NCI-H69 (cell line): ENCODE measurements around the gene ZNF669.
"Not testable (repeated sequence)": the region's sequence is repeated elsewhere in the genome, so short reads cannot be mapped to it uniquely, and the experiment has no call there.

ENCODE experiments used
- DNase-seq: peaks from one replicate; lab custom pipeline; 2025; lab: John Stamatoyannopoulos, UW

The ZNF669 gene

GRCh38 chr1:247103859-247104591 lies at the start of gene ZNF669:
ZNF669 (minus strand) TSS chr1:247104356; CDS start chr1:247104199, 157 bp downstream.
- peak; percentile 99 for DNase-seq

DNA sequence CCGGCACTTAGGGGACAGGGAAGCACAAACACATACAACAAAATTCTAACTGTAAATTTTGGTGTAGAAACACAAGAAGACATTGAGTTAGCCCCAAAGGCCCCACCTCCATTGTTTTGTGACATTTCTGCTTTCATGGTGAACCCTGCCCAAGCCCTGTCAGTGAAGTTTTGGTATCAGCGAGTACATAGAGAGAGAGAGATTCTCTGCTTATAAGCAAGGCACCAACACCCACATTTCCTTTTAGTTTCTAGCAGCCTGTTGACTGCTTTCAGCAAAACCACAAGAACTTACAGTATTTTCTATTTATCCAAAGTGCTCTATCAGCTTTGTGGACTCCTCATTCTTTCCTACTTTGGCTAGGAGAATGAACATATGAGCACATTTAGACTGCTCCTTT lies 43.6 kb upstream of the ZNF669 start:
- no peak for DNase-seq

DNA sequence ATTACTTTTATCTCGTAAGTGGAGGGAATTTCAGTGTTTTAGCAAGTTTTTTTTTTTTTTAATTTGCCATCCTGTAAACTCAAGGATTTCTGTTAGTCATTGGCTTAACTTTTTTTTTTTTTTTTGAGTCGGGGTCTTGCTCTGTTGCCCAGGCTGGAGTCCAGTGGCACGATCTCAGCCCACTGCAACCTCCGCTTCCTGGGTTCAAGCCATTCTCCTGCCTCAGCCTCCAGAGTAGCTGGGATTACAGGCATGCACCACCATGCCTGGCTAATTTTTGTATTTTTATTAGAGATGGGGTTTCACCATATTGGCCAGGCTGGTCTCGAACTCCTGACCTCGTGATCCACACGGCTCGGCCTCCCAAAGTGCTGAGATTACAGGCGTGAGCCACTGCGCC lies 43.0 kb upstream of the ZNF669 start:
- DNase-seq: not testable (repeated sequence)

DNA sequence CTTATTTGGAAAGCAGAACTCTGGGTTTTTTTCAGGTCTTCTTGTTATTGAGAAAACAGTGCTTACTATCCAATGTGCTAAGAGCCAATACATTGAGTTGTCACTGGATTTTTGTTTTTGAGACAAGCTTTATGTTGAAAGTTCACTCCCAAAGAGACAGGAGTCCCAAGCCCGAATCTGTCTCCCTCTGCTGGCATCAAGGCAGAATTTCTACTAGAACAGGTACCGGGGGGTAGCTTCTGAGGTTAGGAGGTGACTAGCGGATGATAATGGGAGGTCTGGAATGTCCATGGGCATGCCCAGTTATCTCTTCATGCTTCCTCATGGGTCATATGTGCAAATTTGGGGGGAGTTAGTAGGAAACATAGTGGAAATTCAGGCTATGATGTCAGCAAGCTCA lies 42.5 kb upstream of the ZNF669 start:
- no peak for DNase-seq

DNA sequence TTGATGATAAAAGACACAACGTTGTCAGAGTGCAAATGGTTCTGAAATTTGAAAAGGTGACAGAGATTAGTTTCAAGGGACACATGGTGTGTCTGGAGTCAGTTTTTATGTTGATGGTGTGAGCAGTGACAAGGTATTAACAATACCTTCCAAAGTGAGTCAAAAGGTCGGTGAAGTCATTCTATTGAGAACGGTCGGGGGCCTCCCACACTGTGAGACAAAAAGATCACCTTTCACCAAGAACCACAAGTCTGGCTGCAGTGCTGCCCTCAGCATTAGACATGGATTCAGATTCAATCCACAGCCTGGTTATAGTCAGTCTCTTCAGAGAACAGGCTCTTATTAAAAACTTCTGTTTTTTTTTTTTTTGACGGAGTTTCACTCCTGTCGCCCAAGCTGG lies 41.1 kb upstream of the ZNF669 start:
- no peak for DNase-seq

DNA sequence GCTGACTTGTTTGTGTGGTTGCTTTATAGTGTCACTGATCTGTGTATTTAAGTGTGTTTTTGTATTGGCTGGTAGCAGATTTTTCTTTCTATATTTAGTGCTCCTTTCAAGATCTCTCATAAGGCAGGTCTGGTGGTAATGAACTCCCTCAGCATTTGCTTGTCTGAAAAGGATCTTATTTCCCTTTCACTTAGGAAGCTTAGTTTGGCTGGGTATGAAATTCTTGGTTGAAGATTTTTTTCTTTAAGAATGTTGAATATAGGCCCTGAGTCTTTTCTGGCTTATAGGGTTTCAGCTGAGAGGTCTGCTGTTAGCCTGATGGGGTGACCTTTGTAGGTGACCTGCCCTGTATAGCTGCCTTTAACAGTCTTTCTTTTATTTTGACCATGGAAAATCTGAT lies 35.4 kb upstream of the ZNF669 start:
- not testable (repeated sequence) for DNase-seq

GRCh38 chr1:247131236-247131635 lies 27.1 kb upstream of the ZNF669 start:
- DNase-seq: no peak

DNA sequence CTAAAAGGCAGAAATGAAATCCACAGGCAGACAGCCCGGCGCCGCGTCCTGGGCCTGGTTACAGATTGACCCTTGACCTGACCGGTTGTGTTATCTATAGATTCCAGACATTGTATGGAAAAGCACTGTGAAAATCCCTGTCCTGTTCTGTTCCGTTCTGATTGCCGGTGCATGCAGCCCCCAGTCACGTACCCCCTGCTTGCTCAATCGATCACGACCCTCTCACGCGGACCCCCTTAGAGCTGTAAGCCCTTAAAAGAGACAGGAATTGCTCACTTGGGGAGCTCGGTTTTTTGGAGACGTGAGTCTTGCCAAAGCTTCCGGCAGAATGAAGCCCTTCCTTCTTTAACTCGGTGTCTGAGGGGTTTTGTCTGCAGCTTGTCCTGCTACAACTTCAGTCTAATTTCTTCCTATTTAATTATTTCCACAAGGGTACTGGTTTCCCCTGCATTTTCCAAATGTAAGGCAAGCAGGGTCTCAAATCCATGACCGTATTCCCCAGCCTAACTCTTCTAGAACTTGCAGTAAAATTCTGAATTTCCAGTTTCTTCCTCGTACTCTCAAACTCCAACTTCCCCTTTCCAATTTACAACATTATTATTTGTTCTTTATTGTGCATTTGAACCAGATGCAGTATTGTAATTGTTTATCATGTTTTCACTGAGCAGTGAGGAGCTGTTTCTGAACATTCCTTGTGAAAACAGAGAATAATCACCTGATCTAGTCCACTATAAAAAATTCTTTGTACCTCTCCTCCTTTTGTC lies 23.5 kb upstream of the ZNF669 start:
- not testable (repeated sequence) for DNase-seq

DNA sequence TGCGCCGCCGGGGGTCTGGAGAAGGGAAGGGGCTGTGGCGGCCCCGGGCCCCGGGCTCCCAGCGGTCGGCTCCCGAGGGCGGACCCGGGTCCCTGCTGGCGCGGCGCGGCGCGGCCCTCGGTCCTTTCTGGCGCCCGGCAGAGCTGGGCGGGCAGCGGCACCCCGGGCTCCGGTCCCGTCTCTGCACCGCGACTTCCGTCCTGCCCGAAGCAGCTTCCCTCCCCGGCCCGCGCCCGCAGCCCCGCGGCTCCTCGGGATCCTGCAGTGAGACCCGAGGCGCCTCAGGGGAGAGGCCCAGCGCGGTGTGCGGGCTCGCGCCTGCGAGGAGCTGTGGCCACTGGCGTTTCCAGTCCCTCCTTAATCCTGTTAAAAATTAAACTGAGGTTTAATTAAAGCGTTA lies 22.4 kb upstream of the ZNF669 start:
- DNase-seq: not testable (repeated sequence)

DNA sequence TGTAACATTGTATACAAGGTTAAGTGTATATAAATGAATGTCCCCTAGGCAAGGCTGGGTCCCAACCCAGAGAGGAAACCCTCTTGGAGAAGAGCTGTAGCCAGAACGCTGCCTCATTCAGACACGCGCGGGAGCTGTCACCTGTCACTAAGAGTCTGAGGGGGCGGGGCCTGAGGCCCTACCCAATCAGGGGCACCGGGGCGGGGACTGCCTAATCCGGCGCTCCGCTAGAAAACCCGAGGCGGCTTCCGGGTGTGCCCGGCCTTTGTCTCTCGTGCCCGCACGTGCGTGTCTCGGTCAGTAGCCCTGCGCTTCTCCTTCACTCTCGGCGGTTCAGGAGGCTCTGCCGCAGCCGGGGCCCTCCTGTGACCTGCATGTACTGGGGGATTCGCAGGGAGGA lies 22.0 kb upstream of the ZNF669 start:
- DNase-seq: not testable (repeated sequence)

- DNase-seq: no peak
These were observed 17.2 kb upstream of the ZNF669 start for GRCh38 chr1:247121382-247121781.

DNA sequence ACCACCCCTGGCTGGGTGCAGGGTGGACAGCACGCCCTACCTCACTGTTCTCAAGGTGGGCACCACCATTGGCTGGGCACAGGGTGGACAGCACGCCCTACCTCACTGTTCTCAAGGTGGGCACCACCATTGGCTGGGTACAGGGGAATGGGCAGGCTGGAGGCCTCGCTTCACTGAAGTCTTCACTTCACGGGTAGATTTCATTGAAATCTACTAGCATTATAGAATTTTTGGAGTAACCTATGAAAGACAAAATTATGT lies 16.2 kb upstream of the ZNF669 start:
- DNase-seq: not testable (repeated sequence)

GRCh38 chr1:247119600-247120407 lies 15.6 kb upstream of the ZNF669 start:
- DNase-seq: no peak

DNA sequence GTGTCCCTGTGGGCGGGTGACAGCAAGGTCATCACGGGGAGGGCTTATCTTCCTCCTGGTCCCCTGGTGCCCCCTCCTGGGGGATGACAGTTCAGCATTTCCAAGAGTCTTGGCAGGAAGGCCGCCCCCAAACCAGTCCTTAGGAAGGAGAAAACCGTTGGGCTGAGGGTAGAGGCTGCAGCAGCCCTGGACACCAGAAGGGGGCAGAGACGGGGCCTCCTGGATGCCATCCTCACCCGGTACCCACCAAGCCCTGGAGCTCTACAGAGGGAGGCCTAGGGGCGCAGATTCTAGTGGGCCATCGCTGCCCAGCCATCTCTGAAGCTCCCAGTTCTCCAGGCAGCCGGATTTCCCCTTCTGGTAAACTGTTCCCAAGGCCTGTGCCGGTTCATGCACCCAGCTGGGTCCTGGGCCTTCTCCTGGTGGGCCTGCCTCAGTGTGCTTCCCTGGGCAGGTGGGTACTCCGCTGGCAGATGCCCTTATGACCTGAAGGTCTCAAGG lies 14.8 kb upstream of the ZNF669 start:
- peak; percentile 51 for DNase-seq

DNA sequence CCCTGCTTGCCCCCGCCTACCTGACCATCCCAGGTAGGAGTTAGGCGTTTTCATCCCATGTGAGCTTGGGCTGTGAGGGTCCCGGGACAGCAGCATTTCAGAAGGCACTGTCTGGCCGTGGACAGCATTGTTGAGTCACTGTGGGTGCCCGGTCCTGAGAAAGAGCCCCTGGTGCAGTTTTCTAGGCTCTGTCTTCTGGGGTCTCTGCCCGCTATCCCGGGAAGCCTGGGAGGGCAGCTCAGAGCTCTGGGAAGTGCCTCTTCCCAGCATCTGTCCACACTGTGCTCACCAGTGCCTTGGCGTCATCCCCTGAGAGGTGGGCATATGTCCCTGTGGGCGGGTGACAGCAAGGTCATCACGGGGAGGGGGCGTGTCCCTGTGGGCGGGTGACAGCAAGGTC lies 11.4 kb upstream of the ZNF669 start:
- no peak for DNase-seq

DNA sequence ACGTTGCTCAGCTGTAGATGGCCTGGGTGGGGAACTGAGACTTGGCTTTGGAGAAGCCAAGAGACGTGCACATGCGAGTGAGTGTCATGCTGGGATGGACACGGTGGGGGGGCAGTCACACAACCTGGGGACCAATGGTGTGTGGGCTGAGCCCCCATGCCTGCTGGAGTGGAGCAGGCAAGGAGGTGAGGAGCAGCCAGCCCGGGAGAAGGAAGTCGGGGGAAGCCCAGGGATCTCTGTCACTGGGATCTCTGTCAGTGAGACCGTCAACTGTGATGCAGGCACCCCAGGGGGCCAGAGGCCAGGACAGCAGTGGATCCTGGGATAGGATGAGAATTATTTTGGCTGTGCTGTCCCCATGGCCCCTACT lies 11.0 kb upstream of the ZNF669 start:
- no peak for DNase-seq

DNA sequence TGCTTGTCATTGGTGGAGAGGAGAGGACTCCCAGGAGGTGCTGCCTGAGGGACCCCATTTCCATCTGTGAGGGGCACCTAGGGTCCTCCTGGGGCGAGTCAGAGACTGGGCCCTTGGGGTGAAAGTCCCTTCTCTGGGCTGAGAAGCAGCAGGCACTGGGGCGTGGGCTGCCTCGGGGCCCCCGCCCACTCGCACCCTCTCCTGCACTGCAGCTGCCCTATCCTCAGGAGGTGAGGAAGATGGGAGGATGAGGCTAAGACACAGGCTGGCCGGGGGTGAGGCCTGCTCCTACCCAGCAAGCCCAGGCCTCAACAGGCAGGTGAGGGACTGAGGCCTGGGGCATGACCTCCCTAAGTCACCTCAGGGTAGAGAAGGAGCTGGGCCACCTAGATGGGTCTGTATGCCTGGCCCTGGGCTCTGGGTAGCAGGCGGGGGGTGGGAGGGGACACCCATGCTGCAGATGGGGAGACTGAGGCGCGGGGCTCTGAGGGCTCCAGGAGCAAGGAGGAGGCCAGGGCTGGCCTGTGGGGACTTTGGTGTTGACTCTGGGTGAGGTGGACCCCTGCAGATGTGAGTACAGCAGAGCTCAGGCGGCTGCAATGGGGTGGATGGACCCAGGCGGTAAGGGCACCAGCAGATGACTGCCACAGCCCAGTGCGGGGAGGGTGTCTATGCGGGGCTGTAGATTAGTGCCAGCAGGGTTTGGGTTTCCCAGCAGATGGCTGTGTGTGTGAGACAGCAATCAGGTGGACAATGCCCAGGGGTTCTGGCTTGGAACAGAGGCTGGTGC lies 10.4 kb upstream of the ZNF669 start:
- peak; percentile 13 for DNase-seq

DNA sequence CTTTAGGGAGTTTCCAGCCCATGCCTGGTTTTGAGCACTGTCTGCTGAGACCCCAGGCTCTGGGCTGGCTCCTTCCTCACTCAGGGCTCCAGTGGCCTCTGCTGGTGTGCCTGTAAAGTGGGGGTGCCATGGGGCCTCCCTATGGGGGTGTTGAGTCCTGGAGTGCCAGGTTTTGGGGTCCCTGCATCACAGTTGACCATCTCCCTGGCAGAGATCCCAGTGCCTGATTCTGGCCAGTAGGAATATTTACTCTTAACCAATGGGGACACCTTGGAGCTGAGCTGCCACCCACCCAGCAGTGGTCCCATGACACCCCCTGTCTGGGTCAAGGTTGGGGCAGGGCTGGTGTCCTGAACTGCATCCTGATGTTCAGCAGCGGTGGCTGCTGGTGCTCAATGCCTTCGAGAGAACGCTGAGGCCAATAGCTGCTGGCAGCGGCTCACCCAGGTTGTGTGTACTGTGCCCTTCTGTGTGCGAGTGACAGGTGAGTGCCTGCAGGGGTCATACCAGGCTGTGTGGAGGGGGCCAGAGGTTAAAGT lies 9.6 kb upstream of the ZNF669 start:
- no peak for DNase-seq

DNA sequence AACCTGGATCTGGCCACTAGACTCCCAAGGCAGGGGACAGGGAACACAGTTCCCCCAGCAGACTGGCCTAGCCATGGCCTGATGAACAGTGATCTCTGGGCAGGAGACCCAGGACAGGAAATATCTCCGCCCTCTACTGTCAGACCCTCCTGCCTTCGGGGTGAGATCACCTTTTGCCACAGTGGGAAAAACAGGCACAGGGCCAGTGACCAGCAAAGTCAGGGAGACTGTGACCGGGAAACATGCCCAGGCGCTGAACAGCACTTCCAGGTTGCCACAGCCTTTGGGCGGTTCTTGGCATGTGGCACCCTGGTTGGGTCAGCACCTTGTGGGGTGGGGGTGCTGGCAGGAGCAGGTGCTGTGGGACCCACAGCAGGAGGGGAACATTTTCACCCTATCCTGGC lies 8.9 kb upstream of the ZNF669 start:
- no peak for DNase-seq

DNA sequence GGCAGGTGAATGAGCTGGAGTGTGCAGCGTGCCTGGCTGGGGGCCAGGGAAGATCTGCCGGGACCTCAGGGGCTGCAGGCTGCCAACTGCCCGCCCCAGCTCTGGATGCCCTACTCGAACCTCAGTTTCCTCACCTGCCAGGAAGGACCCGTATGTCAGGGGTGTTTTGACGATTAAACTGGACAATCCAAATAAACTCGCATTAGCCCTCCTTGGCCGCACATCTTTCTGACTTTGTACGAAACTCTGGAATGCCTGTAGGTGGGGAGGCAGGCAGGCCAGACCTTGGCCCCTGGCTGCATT lies 8.3 kb upstream of the ZNF669 start:
- no peak for DNase-seq

DNA sequence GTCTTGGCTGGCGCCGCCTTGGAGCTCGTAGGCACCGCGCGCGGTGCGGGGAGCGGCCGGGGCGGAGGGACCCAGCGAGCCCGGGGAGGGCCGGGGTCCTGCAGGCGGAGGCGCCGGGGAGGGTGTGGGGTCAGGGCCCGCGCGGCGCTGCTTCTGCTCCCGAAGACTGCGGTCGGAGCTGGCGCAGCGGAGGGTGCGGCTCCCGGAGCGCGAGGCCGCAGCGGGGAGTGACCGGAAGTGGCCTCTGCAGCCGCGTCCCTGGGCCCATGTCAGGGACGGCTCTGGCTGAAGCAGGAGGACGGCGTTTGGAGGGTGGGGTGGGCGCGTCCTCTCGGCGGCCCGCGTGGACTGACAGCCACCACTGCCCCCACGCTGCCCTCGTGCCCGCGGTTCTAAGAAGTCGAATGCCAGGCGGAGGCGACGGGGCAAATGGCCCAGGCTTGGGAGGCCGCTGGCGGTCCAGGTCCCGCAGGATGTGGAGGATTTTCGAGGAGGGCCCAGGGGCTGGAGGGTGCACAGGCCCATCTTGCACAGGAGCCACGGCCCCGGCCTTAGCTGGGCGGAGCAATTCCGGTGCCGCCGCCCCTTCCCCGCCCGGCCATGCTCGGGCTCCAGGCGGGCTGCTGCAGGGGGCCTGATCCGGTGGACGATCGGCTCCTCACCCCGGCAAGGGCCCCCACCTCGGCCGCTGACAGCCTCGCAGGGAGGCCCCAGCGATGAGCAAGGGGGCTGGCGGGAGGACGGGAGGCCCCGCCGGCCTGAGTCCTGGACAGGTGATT lies 7.7 kb upstream of the ZNF669 start:
- peak; percentile 62 for DNase-seq
